ENCODE data around the gene YY1. TPM values are rescaled to one million over a fixed set of nuclear protein-coding genes. Genes with fewer than 3 reads are reported as not detected.

YY1 gene
- total RNA-seq, 5 donors from 2014 or later (not counting 1 experiment from before 2014, with no cell fraction given) = 67.5 to 86.5 (median 74.2) TPM

DNA sequence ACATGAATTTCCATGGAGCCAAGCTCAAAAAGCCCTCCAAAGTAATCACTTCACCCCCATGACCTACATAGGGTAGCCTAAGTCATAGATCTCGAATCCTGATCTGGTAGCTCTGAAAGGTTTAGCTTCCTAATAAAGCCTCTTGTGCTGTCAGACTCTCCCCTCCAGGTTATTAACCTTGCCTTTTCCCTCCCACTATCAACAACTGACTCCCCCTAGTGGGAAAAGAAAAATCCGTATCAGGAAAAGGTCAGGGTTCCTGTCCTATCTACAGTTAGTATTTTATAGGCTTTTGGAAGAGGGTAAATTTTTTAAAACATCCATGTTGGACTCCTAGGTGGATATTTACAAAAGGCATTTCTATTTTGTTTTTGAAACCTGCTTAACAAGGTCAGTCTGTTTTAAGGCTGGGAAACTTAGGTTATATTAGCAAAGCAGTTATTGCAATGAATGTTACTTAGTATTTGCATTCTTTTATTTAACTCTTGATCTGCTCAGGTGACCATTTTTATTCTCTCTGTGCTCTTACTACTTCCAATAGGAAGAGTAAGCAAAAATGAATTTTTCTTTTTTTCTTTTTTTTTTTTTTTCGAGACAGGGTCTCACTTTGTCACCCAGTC, 8.0 kb downstream of the YY1 start:
- peak overlapping the region in 2 of 3 donors; percentile 8 to 29 for H3K4me3 Mint-ChIP-seq
- H3K27me3 Mint-ChIP-seq = no peaks in the 10 kb centered on the region
- H3K4me1 Mint-ChIP-seq = peaks cover 78 to 87% (median 84%) of the 10 kb centered on the region in 3 donors
- no peaks in the 10 kb centered on the region for H3K9me3 ChIP-seq
- ChIA-PET POLR2A (interaction anchor here in 1 of 2 donors (0.6 kb wide), 1 partner anchor 38 kb away, joined by 3 read pairs; no protein-coding TSS in a partner anchor), CTCF (interaction anchor here (0.6 to 1.4 kb wide), 7 partner anchors 9 to 1891 kb away, joined by 3 to 6 read pairs (median 4); no protein-coding TSS in a partner anchor)
- H3K27ac ChIP-seq (ENCODE audit: low read length) = no peak overlapping the region
- H3K36me3 Mint-ChIP-seq = peaks cover 24% of the 10 kb centered on the region
- ATAC-seq (replicated peaks in 1 of 4) (peak; percentile 55 to 66 (median 58)), DNase-seq (peak in 1 of 35 experiments; percentile 67)
- peak overlapping the region; percentile 79 to 81 for H3K27ac Mint-ChIP-seq
- no peak overlapping the region for H3K4me3 ChIP-seq (ENCODE audit: control insufficient read depth in 1 of 2, extremely low read depth in 1 of 2, low read length in 1 of 2)
- H3K9me3 Mint-ChIP-seq = no peaks in the 10 kb centered on the region
- no peaks in the 10 kb centered on the region for H3K27me3 ChIP-seq (replicated peaks in 1 of 2; ENCODE audit: control insufficient read depth in 2 of 2, extremely low read depth in 1 of 2, insufficient read depth in 2 of 2, low read length in 1 of 2)
- peaks cover 0 to 4% of the 10 kb centered on the region in 2 donors for H3K36me3 ChIP-seq (ENCODE audit: control insufficient read depth in 2 of 2, extremely low read depth in 1 of 2, insufficient read depth in 1 of 2, low read length in 1 of 2)
- H3K4me1 ChIP-seq (ENCODE audit: control insufficient read depth in 1 of 2, extremely low read depth in 1 of 2, insufficient read depth in 2 of 2, low read length in 2 of 2) = peaks cover 35 to 67% of the 10 kb centered on the region in 2 experiments
- WGBS (ENCODE audit: insufficient coverage) = 22% methylated on average over 1 of the region's 3 CpGs

DNA sequence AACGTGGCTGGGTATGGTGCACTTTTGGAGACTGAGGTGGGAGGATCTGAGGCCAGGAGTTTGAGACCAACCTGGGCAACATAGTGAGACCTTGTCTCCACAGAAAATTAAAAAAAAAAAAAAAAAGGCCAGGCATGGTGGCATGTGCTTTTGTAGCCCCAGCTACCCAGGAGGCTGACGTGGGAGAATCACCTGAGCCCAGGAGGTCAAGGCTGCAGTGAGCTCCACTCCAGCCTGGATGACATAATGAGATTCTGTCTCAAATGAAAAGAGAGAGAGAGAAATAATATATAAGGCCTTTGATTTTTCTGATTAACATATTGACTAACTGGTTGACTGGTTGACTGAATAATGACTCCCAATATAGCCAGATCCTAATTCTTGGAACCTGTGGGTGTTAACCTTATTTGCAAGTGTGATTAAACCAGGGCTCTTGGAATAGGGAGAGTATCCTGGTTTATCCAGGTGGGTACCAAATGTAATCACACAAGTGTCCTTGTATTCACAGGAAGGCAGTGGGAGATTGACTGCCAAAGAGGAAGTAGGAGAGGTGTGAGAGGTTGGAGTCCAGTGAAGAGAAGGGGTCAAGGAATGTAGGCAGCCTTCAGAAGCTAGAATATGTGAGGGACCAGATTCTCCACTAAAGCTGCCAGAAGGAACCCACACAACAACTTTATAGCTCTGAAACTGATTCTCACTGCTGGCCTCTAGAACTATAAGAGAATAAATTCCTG, 12.0 kb downstream of the YY1 start:
- peak overlapping the region in 1 of 3 donors; percentile 37 for H3K4me3 Mint-ChIP-seq
- H3K36me3 ChIP-seq (ENCODE audit: control insufficient read depth in 2 of 2, extremely low read depth in 1 of 2, insufficient read depth in 1 of 2, low read length in 1 of 2) = peaks cover 0 to 4% of the 10 kb centered on the region in 2 donors
- H3K9me3 Mint-ChIP-seq = no peaks in the 10 kb centered on the region
- peaks cover 80 to 81% (median 81%) of the 10 kb centered on the region in 3 donors for H3K4me1 Mint-ChIP-seq
- no peak overlapping the region for H3K4me3 ChIP-seq (ENCODE audit: control insufficient read depth in 1 of 2, extremely low read depth in 1 of 2, low read length in 1 of 2)
- 100% methylated on average over 2 of the region's 2 CpGs for WGBS (ENCODE audit: insufficient coverage)
- ChIA-PET CTCF (interaction anchor here in 1 of 2 donors (0.6 kb wide), 1 partner anchor 169 kb away, joined by 5 read pairs; no protein-coding TSS in a partner anchor), POLR2A (interaction anchor here in 1 of 2 donors (0.5 to 0.6 kb wide), 2 partner anchors 12 to 21 kb away, joined by 5 read pairs; no protein-coding TSS in a partner anchor)
- H3K9me3 ChIP-seq = no peaks in the 10 kb centered on the region
- no peak for ATAC-seq (replicated peaks in 1 of 4)
- peak overlapping the region; percentile 36 to 44 for H3K27ac Mint-ChIP-seq
- H3K27me3 ChIP-seq (replicated peaks in 1 of 2; ENCODE audit: control insufficient read depth in 2 of 2, extremely low read depth in 1 of 2, insufficient read depth in 2 of 2, low read length in 1 of 2) = no peaks in the 10 kb centered on the region
- peaks cover 15% of the 10 kb centered on the region for H3K36me3 Mint-ChIP-seq
- no peaks in the 10 kb centered on the region for H3K27me3 Mint-ChIP-seq
- peaks cover 30 to 59% of the 10 kb centered on the region in 2 experiments for H3K4me1 ChIP-seq (ENCODE audit: control insufficient read depth in 1 of 2, extremely low read depth in 1 of 2, insufficient read depth in 2 of 2, low read length in 2 of 2)
- no peak for DNase-seq
- no peak overlapping the region for H3K27ac ChIP-seq (ENCODE audit: low read length)

DNA sequence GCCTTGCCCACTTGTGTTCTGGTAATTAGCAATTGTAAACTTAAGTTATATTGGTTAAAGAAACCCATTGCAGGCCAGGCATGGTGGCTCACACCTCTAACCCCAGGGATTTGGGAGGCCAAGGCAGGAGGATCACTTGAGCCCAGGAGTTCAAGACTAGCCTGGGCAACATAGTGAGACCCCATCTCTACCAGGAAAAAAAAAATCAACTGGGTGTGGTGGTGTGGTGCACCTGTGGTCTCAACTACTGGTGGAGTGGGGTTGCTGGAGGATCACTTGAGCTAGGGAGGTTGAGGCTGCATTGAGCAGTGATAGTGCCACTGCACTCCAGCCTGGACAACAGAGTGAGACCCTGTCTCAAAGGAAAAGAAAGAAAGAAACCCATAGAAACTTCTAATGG, 13.7 kb downstream of the YY1 start:
- Mint-ChIP-seq H3K4me3 (peak overlapping the region in 1 of 3 donors; percentile 49), H3K4me1 (peaks cover 80 to 81% (median 81%) of the 10 kb centered on the region in 3 donors), H3K27ac (peak overlapping the region in 1 of 2 donors; percentile 48), H3K27me3 (no peaks in the 10 kb centered on the region), H3K36me3 (peaks cover 22% of the 10 kb centered on the region), H3K9me3 (no peaks in the 10 kb centered on the region)
- Histone ChIP-seq H3K4me1 (ENCODE audit: control insufficient read depth in 1 of 2, extremely low read depth in 1 of 2, insufficient read depth in 2 of 2, low read length in 2 of 2) (peaks cover 18 to 52% of the 10 kb centered on the region in 2 experiments), H3K4me3 (ENCODE audit: control insufficient read depth in 1 of 2, extremely low read depth in 1 of 2, low read length in 1 of 2) (no peak overlapping the region), H3K27ac (ENCODE audit: low read length) (no peak overlapping the region), H3K36me3 (ENCODE audit: control insufficient read depth in 2 of 2, extremely low read depth in 1 of 2, insufficient read depth in 1 of 2, low read length in 1 of 2) (peaks cover 0 to 2% of the 10 kb centered on the region in 2 donors), H3K27me3 (replicated peaks in 1 of 2; ENCODE audit: control insufficient read depth in 2 of 2, extremely low read depth in 1 of 2, insufficient read depth in 2 of 2, low read length in 1 of 2) (no peaks in the 10 kb centered on the region), H3K9me3 (no peaks in the 10 kb centered on the region)
- DNase-seq (no peak), ATAC-seq (replicated peaks in 1 of 4) (no peak)
- CTCF ChIA-PET = no interaction called here
- POLR2A ChIA-PET = no interaction called here

DNA sequence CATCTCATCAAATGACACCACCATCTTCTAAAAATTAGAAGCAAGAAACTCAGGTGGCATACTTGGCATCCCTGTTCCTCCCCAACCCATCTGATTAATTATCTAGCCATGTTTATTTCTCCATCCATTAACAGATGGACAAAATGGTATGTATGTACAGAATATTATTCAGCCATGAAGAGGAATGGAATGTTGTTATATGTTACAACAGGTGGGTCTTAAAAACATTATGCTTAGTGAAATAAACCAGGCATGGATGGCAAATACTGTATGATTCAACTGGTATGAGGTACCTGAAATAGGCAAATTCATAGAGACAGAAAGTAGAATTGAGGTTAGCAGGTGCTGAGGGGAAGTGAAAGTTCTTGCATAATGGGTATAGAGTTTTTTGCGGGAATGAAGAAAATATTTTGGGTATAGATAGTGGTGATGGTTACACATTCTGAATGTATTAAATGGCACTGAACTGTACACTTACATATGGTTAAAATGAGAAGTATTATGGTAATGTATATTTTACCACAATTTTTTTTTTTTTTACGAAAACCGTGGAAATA, 17.5 kb downstream of the YY1 start:
- Histone ChIP-seq H3K4me3 (ENCODE audit: control insufficient read depth in 1 of 2, extremely low read depth in 1 of 2, low read length in 1 of 2) (no peak overlapping the region), H3K36me3 (ENCODE audit: control insufficient read depth in 2 of 2, extremely low read depth in 1 of 2, insufficient read depth in 1 of 2, low read length in 1 of 2) (no peaks in the 10 kb centered on the region), H3K27me3 (replicated peaks in 1 of 2; ENCODE audit: control insufficient read depth in 2 of 2, extremely low read depth in 1 of 2, insufficient read depth in 2 of 2, low read length in 1 of 2) (no peaks in the 10 kb centered on the region), H3K9me3 (no peaks in the 10 kb centered on the region), H3K27ac (ENCODE audit: low read length) (no peak overlapping the region), H3K4me1 (ENCODE audit: control insufficient read depth in 1 of 2, extremely low read depth in 1 of 2, insufficient read depth in 2 of 2, low read length in 2 of 2) (peaks cover 11 to 66% of the 10 kb centered on the region in 2 experiments)
- Mint-ChIP-seq H3K27me3 (no peaks in the 10 kb centered on the region), H3K4me3 (peak overlapping the region in 2 of 3 donors; percentile 25 to 39), H3K4me1 (peaks cover 81 to 87% (median 86%) of the 10 kb centered on the region in 3 donors), H3K36me3 (peaks cover 12% of the 10 kb centered on the region), H3K9me3 (no peaks in the 10 kb centered on the region), H3K27ac (peak overlapping the region; percentile 13 to 64)
- POLR2A ChIA-PET = no interaction called here
- ATAC-seq (replicated peaks in 1 of 4) (no peak), DNase-seq (no peak)
- CTCF ChIA-PET = interaction anchor here in 1 of 2 donors (0.9 kb wide), 1 partner anchor 15 kb away, joined by 3 read pairs; no protein-coding TSS in a partner anchor
- WGBS (ENCODE audit: insufficient coverage) = no CpG with 5 or more reads among the region's 3 CpGs

DNA sequence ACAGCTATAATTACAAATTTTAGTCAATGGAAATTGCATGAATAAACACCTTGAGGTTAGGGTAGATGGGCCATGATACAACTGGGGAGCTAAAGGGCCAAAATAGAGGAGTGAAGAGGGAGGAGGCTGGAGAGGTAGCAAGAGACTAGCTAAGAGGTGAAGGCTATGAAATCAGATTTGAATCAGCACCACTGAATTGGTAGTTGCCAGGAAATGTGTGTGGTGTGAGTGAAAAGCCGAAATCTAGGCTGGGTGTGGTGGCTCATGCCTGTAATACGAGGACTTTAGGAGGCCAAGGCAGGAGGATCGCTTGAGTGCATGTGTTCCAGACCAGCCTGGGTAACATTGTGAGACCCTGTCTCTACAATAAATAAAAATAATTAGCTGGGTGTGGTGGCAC, 22.7 kb downstream of the YY1 start:
- H3K4me3 Mint-ChIP-seq = peak overlapping the region in 2 of 3 donors; percentile 13 to 28
- no peaks in the 10 kb centered on the region for H3K9me3 ChIP-seq
- H3K27me3 ChIP-seq (replicated peaks in 1 of 2; ENCODE audit: control insufficient read depth in 2 of 2, extremely low read depth in 1 of 2, insufficient read depth in 2 of 2, low read length in 1 of 2) = no peaks in the 10 kb centered on the region
- WGBS (ENCODE audit: insufficient coverage) = 0% methylated on average over 1 of the region's 3 CpGs
- peaks cover 85 to 90% (median 87%) of the 10 kb centered on the region in 3 donors for H3K4me1 Mint-ChIP-seq
- H3K27me3 Mint-ChIP-seq = no peaks in the 10 kb centered on the region
- ATAC-seq (replicated peaks in 1 of 4) (peak; percentile 39 to 65 (median 46)), DNase-seq (no peak)
- peaks cover 26% of the 10 kb centered on the region for H3K36me3 Mint-ChIP-seq
- H3K9me3 Mint-ChIP-seq = no peaks in the 10 kb centered on the region
- H3K4me1 ChIP-seq (ENCODE audit: control insufficient read depth in 1 of 2, extremely low read depth in 1 of 2, insufficient read depth in 2 of 2, low read length in 2 of 2) = peaks cover 8 to 76% of the 10 kb centered on the region in 2 experiments
- H3K4me3 ChIP-seq (ENCODE audit: control insufficient read depth in 1 of 2, extremely low read depth in 1 of 2, low read length in 1 of 2) = no peak overlapping the region
- ChIA-PET POLR2A (no interaction called here), CTCF (interaction anchor here in 1 of 2 donors (1.0 to 1.7 kb wide), 2 partner anchors 11 to 20 kb away, joined by 6 to 8 read pairs; no protein-coding TSS in a partner anchor)
- peak overlapping the region; percentile 24 to 86 for H3K27ac Mint-ChIP-seq
- no peak overlapping the region for H3K27ac ChIP-seq (ENCODE audit: low read length)
- H3K36me3 ChIP-seq (ENCODE audit: control insufficient read depth in 2 of 2, extremely low read depth in 1 of 2, insufficient read depth in 1 of 2, low read length in 1 of 2) = peaks cover 4 to 28% of the 10 kb centered on the region in 2 donors

DNA sequence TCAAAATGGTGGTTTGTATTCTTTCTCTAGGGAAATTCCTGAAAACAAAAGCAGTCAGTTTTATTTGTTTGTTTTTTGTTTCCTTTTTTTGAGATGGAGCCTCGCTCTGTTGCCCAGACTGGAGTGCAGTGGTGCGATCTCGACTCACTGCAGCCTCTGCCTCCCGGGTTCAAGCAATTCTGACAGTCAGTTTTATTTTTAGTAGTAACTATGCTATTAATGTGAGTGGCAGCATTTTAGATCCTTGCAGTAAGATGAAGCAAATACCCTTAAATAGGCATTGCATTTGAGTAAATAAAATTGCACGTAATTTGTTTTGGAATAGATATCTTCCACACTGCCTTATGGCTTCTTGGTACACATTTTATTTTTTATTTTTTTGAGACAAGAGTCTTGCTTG, 23.6 kb downstream of the YY1 start:
- Histone ChIP-seq H3K9me3 (no peaks in the 10 kb centered on the region), H3K4me1 (ENCODE audit: control insufficient read depth in 1 of 2, extremely low read depth in 1 of 2, insufficient read depth in 2 of 2, low read length in 2 of 2) (peaks cover 3 to 72% of the 10 kb centered on the region in 2 experiments), H3K27ac (ENCODE audit: low read length) (no peak overlapping the region), H3K36me3 (ENCODE audit: control insufficient read depth in 2 of 2, extremely low read depth in 1 of 2, insufficient read depth in 1 of 2, low read length in 1 of 2) (peaks cover 4 to 31% of the 10 kb centered on the region in 2 donors), H3K27me3 (replicated peaks in 1 of 2; ENCODE audit: control insufficient read depth in 2 of 2, extremely low read depth in 1 of 2, insufficient read depth in 2 of 2, low read length in 1 of 2) (no peaks in the 10 kb centered on the region), H3K4me3 (ENCODE audit: control insufficient read depth in 1 of 2, extremely low read depth in 1 of 2, low read length in 1 of 2) (no peak overlapping the region)
- DNase-seq = no peak
- no CpG with 5 or more reads among the region's 5 CpGs for WGBS (ENCODE audit: insufficient coverage)
- Mint-ChIP-seq H3K4me3 (peak overlapping the region in 1 of 3 donors; percentile 28), H3K27ac (peak overlapping the region in 1 of 2 donors; percentile 77), H3K9me3 (no peaks in the 10 kb centered on the region), H3K27me3 (no peaks in the 10 kb centered on the region), H3K4me1 (peaks cover 85 to 89% (median 87%) of the 10 kb centered on the region in 3 donors), H3K36me3 (peaks cover 18% of the 10 kb centered on the region)
- CTCF ChIA-PET = interaction anchor here (0.6 to 1.7 kb wide), 5 partner anchors 10 to 1822 kb away, joined by 3 to 8 read pairs (median 3); no protein-coding TSS in a partner anchor
- no peak for ATAC-seq (replicated peaks in 1 of 4)
- POLR2A ChIA-PET = interaction anchor here (0.6 to 0.7 kb wide), 2 partner anchors 38 to 100 kb away, joined by 5 to 8 read pairs; no protein-coding TSS in a partner anchor
